ENCODE data around the gene BCDIN3D. TPM values are rescaled to one million over a fixed set of nuclear protein-coding genes. Genes with fewer than 3 reads are reported as not detected.

The BCDIN3D gene
- total RNA-seq, 2 donors from 2014 or later = 3.0 to 8.0 TPM

DNA sequence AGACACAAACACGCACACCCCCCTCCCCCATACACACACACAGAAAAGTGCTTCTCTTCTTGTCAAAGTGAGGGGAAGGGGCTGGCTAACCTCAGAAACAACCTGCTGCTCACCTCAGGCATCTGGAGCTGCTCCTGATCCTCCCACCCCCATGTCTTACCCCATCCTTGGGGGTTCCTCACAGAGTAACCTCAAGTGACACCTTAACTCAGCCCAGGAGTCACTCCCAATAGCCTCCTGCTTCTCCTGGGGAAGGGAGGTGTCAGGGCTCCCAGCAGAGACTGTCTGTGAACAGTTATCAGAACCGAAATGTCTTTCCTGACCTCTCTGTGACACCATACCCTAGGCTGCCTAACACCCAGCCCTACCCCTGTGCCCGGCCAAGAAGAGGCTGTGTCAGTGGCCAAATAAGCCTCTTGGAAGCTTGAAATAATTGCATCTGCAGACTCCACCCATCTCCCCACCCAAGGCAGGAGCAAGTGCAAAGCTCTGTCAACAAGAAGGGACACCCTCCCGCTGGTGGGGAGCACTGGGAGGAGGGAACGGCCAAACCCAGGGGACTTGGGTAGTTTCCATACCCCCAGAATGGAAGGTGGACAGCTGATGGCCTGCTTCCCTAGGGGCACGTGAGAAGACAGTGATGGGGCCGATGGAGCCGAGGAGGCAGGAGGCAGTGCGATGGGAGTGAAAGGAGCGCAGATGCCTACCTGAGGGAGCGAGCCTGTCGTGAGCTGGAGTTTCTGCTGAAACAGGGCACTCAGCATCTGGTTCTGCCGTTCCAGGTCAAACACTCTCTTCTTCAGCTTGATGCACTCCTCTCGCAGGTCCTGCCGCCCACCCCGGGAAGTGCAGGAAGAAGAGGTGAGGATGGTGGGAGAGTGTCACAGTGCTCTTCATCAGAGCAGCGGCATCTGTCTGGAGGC lies 41.5 kb downstream of the BCDIN3D start:
- no peak for DNase-seq (ENCODE audit: low spot score)

DNA sequence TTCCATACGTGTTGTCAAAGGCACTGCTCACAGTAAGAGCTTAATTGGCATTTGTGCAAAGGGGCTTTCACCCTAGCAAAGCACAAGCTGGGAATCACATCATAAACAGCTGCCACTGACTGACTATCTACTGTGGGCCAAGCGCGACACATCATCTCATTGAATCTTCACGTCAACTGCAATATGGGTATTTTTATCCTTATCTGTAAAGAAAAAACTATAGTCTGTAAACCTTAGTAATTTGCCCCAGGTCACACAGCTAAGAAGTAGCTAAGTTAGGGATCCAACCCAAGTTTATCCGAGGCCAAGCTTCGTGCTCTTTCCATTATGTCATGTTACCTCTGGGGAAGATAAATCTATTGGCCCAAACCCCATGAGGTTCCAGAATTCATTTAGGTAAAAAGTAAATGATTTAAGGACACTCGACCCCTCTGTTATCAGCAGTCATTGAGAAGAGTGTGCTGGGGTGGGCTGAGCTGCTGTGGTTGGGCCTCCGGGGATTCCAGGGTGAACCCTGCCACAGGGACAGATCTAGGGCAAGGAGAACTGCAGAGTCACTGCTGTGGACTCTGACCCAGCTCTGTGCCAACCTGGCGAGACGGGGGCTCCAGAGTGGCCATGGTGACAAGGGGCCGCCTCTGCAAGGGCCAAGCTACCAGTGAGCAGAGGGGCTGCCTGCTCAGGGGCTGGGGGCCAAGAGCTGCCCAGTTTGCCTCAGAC lies 42.3 kb downstream of the BCDIN3D start:
- Histone ChIP-seq H3K27ac (no peak overlapping the region), H3K9me3 (no peaks in the 10 kb centered on the region), H3K4me1 (replicated peaks) (no peaks in the 10 kb centered on the region), H3K4me3 (no peak overlapping the region), H3K36me3 (no peaks in the 10 kb centered on the region), H3K27me3 (replicated peaks; ENCODE audit: insufficient read depth) (no peaks in the 10 kb centered on the region)
- no peak for DNase-seq (ENCODE audit: low spot score)
- intact Hi-C loops (cut with DNase I) = no loop called here
- 89% methylated on average over 10 of the region's 11 CpGs for WGBS
- no peak for TF ChIP-seq POLR2A (IDR thresholded peaks at IDR 0.05)
- TF ChIP-seq, protein P1, sequence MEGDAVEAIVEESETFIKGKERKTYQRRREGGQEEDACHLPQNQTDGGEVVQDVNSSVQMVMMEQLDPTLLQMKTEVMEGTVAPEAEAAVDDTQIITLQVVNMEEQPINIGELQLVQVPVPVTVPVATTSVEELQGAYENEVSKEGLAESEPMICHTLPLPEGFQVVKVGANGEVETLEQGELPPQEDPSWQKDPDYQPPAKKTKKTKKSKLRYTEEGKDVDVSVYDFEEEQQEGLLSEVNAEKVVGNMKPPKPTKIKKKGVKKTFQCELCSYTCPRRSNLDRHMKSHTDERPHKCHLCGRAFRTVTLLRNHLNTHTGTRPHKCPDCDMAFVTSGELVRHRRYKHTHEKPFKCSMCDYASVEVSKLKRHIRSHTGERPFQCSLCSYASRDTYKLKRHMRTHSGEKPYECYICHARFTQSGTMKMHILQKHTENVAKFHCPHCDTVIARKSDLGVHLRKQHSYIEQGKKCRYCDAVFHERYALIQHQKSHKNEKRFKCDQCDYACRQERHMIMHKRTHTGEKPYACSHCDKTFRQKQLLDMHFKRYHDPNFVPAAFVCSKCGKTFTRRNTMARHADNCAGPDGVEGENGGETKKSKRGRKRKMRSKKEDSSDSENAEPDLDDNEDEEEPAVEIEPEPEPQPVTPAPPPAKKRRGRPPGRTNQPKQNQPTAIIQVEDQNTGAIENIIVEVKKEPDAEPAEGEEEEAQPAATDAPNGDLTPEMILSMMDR (IDR thresholded peaks at IDR 0.05) = no peak
- TF ChIP-seq POLR2AphosphoS5 (IDR thresholded peaks at IDR 0.05) = no peak

More for the DNA sequence above, 41.5 kb downstream of the BCDIN3D start:
- intact Hi-C loops (cut with DNase I) = no loop called here
- Histone ChIP-seq H3K9me3 (no peaks in the 10 kb centered on the region), H3K36me3 (no peaks in the 10 kb centered on the region), H3K4me1 (replicated peaks) (no peaks in the 10 kb centered on the region), H3K27ac (no peak overlapping the region), H3K27me3 (replicated peaks; ENCODE audit: insufficient read depth) (no peaks in the 10 kb centered on the region), H3K4me3 (no peak overlapping the region)
- TF ChIP-seq POLR2A (IDR thresholded peaks at IDR 0.05) = no peak
- no peak for TF ChIP-seq POLR2AphosphoS5 (IDR thresholded peaks at IDR 0.05)
- TF ChIP-seq, protein P1 (IDR thresholded peaks at IDR 0.05) = no peak
- WGBS = 75% methylated on average over 17 of the region's 17 CpGs

DNA sequence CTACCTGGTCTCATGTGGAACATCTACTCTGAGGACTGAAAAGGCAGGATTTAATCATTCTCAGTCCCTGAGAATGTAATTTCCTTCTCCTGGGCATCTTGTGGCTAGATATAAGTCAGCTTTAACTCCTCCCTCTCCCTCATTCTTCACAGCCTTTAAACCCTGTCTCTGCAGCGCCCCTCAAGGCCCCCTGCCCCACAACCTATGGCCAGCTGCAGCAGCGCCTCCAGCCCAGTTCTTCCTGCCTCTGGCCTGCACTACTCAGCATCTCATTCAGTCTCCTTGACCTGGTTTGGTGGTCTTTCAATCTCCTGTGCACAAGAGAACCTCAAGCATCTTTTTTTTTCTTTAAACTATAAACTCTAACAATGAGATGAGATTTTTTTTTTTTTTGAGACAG lies 44.0 kb downstream of the BCDIN3D start:
- no peak for DNase-seq (ENCODE audit: low spot score)
- no peaks in the 10 kb centered on the region for H3K4me1 ChIP-seq (replicated peaks)
- H3K9me3 ChIP-seq = no peaks in the 10 kb centered on the region
- H3K27ac ChIP-seq = no peak overlapping the region
- no peak overlapping the region for H3K4me3 ChIP-seq
- no peaks in the 10 kb centered on the region for H3K27me3 ChIP-seq (replicated peaks; ENCODE audit: insufficient read depth)
- no peaks in the 10 kb centered on the region for H3K36me3 ChIP-seq
- TF ChIP-seq, protein P1 (IDR thresholded peaks at IDR 0.05) = no peak
- TF ChIP-seq POLR2AphosphoS5 (IDR thresholded peaks at IDR 0.05) = no peak
- no peak for TF ChIP-seq POLR2A (IDR thresholded peaks at IDR 0.05)
- intact Hi-C loops (cut with DNase I) = no loop called here
- 82% methylated on average over 2 of the region's 2 CpGs for WGBS

GRCh38 chr12:49798248-49798647 lies 44.7 kb downstream of the BCDIN3D start:
- Histone ChIP-seq H3K4me1 (replicated peaks) (no peaks in the 10 kb centered on the region), H3K9me3 (no peaks in the 10 kb centered on the region), H3K27ac (no peak overlapping the region), H3K36me3 (no peaks in the 10 kb centered on the region), H3K4me3 (no peak overlapping the region), H3K27me3 (replicated peaks; ENCODE audit: insufficient read depth) (no peaks in the 10 kb centered on the region)
- intact Hi-C loops (cut with DNase I) = no loop called here
- 78% methylated on average over 7 of the region's 7 CpGs for WGBS
- no peak for DNase-seq (ENCODE audit: low spot score)
- TF ChIP-seq, protein P1 (IDR thresholded peaks at IDR 0.05) = no peak
- no peak for TF ChIP-seq POLR2A (IDR thresholded peaks at IDR 0.05)
- no peak for TF ChIP-seq POLR2AphosphoS5 (IDR thresholded peaks at IDR 0.05)

Measured in prostate gland (tissue), 2 donors.